Breast epithelium (tissue), 3 donors: ENCODE measurements around the gene ARPP21.

Experiments
- POLR2A ChIP-seq: fragments of 450-650 bp; IDR thresholded peaks from one replicate; pipeline ENCODE4 v1.6.1; 2016; ENCODE audit warnings: antibody characterized with exemption, mild to moderate bottlenecking, moderate library complexity
- POLR2AphosphoS5 ChIP-seq, 3 donors: sonication (generic); formaldehyde crosslinking; IDR thresholded peaks; one replicate each; pipeline ENCODE4 v1.6.1; 2017; ENCODE audit warnings: antibody characterized with exemption in 3 of 3
- TF ChIP-seq, protein P1 (sequence below), 3 donors: fragments of 450-650 bp; IDR thresholded peaks; one replicate each; pipeline ENCODE4 v1.5.1; 2016 to 2017; ENCODE audit warnings: antibody characterized with exemption in 3 of 3, mild to moderate bottlenecking in 3 of 3, moderate library complexity in 3 of 3

- TF ChIP-seq POLR2A (no peak), POLR2AphosphoS5 (IDR thresholded peaks at IDR 0.05) (no peak)
- TF ChIP-seq, protein P1, sequence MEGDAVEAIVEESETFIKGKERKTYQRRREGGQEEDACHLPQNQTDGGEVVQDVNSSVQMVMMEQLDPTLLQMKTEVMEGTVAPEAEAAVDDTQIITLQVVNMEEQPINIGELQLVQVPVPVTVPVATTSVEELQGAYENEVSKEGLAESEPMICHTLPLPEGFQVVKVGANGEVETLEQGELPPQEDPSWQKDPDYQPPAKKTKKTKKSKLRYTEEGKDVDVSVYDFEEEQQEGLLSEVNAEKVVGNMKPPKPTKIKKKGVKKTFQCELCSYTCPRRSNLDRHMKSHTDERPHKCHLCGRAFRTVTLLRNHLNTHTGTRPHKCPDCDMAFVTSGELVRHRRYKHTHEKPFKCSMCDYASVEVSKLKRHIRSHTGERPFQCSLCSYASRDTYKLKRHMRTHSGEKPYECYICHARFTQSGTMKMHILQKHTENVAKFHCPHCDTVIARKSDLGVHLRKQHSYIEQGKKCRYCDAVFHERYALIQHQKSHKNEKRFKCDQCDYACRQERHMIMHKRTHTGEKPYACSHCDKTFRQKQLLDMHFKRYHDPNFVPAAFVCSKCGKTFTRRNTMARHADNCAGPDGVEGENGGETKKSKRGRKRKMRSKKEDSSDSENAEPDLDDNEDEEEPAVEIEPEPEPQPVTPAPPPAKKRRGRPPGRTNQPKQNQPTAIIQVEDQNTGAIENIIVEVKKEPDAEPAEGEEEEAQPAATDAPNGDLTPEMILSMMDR (IDR thresholded peaks at IDR 0.05): no peak
Observed at GRCh38 chr3:35654476-35654875, 15.2 kb downstream of the ARPP21 start.
